T47D (cell line): Measurements from ENCODE around the gene TUBA1C.
A peak's percentile ranks its signal among the peaks of the same experiment; 100 is the strongest.
"Not testable (repeated sequence)": the region's sequence is repeated elsewhere in the genome, so short reads cannot be mapped to it uniquely, and the experiment has no call there.

Source experiments
- DNase-seq, 2 experiments: peaks; one replicate each; pipeline versions ENCODE4 v3.0.0 to v3.0.0-alpha.2; 2011 to 2012; ENCODE audit warnings: low read depth in 1 of 2, low spot score in 1 of 2
- JUND ChIP-seq: IDR thresholded peaks from 2 replicates; pipeline ENCODE4 v1.6.1; 2012; ENCODE audit warnings: low read depth
- in situ Hi-C: cut with HindIII; loops from 2 replicates; pipeline ENCODE4 v1.10.0; 2016; ENCODE audit warnings: low sequenced_read_pairs, low pct_unique_long_range_greater_than_20kb

The TUBA1C gene

GRCh38 chr12:49282302-49282701, 17.4 kb downstream of the TUBA1C start:
- no peak for TF ChIP-seq JUND
- DNase-seq: no peak
- in situ Hi-C loops: no loop called here

- DNase-seq, in situ Hi-C loops: not testable (repeated sequence)
These were observed 18.0 kb downstream of the TUBA1C start for GRCh38 chr12:49282740-49283375.

GRCh38 chr12:49283541-49284429, 18.9 kb downstream of the TUBA1C start:
- in situ Hi-C loops: no loop called here
- no peak for DNase-seq
- no peak for TF ChIP-seq JUND

- TF ChIP-seq JUND: no peak
- DNase-seq: no peak
- in situ Hi-C loops: no loop called here
These were observed 19.8 kb downstream of the TUBA1C start for GRCh38 chr12:49284672-49285071.

GRCh38 chr12:49287876-49288275, 23.0 kb downstream of the TUBA1C start:
- no peak for DNase-seq
- in situ Hi-C loops: no loop called here
- TF ChIP-seq JUND: no peak

- TF ChIP-seq JUND: no peak
- DNase-seq: peak; percentile 72 to 74
- in situ Hi-C loops: no loop called here
These were observed 23.6 kb downstream of the TUBA1C start for GRCh38 chr12:49288412-49288853.

GRCh38 chr12:49288922-49289555, 24.2 kb downstream of the TUBA1C start:
- in situ Hi-C loops: no loop called here
- DNase-seq: no peak
- TF ChIP-seq JUND: no peak

- no peak for TF ChIP-seq JUND
- no peak for DNase-seq
- in situ Hi-C loops: no loop called here
These were observed 27.8 kb downstream of the TUBA1C start for GRCh38 chr12:49292729-49293055.

GRCh38 chr12:49293056-49293956, 28.4 kb downstream of the TUBA1C start:
- in situ Hi-C loops: no loop called here
- TF ChIP-seq JUND: no peak
- DNase-seq: no peak

DNA sequence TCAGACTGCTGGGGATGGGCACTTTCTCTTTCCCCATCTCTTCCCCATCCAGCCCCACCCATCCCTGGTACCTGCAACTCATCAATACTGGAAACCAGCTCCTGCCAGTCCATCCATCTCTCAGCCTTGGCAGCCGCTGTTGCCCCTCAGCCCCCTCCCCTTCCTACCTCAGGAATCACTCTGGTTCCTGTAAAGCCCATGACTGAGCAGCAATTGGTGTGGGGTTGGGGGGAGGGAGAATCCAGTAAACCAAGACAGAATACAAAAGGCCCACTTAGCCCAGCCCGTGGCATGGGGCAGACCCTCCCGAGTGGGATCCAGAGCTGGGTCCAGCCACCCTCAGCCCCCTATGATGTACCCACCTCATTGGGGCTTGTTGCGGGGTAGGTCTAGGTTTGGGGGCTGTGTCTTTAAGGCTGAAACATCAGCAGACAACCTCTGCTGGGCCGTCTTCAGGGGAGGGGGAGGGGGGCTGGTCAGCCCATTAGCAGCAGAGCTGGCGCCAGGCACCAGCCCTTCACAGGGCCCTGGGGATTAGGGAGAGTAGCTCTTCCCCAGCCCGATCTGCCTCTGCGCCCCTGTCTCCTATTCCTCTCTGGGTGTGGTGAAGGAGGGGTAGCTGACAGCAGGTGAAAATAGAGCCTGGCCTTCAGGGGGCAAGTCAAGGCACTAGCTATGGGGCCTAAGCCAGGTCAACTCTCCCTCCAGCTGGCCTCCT, 29.4 kb downstream of the TUBA1C start:
- in situ Hi-C loops: no loop called here
- no peak for DNase-seq
- no peak for TF ChIP-seq JUND

GRCh38 chr12:49294804-49295081, 29.9 kb downstream of the TUBA1C start:
- in situ Hi-C loops: no loop called here
- no peak for DNase-seq
- TF ChIP-seq JUND: no peak

DNA sequence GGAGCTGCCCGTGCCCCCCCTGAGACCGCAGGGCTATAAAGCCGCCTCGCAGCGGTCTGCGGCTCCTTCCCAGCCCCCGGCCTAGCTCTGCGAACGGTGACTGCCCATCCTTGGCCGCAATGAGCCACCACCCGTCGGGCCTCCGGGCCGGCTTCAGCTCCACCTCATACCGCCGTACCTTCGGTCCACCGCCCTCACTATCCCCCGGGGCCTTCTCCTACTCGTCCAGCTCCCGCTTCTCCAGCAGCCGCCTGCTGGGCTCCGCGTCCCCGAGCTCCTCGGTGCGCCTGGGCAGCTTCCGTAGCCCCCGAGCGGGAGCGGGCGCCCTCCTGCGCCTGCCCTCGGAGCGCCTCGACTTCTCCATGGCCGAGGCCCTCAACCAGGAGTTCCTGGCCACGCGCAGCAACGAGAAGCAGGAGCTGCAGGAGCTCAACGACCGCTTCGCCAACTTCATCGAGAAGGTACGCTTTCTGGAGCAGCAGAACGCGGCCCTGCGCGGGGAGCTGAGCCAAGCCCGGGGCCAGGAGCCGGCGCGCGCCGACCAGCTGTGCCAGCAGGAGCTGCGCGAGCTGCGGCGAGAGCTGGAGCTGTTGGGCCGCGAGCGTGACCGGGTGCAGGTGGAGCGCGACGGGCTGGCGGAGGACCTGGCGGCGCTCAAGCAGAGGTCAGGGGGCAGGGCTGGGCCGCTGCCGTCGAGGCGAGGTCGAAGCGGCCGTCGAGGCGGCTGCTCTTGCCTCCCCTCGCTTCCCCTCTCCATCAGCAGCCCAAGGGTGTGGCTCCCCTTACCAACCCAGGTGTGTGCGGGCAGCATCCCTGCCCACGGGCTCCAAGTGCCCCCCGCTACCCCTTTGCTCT, 30.4 kb downstream of the TUBA1C start, which contains the start of gene PRPH:
TSS of gene PRPH (plus strand) at position 66 of the 855 bp plus-strand sequence. CDS start at position 120, 54 bp downstream.
- no peak for DNase-seq
- in situ Hi-C loops: no loop called here

More for the DNA sequence above, 30.4 kb downstream of the TUBA1C start, which contains the start of gene PRPH:
- no peak for TF ChIP-seq JUND
